ENCODE measurements around the gene CCND3. TPM values are rescaled to one million over a fixed set of nuclear protein-coding genes. Genes with fewer than 3 reads are reported as not detected.

The CCND3 gene
- total RNA-seq, 4 donors from 2014 or later: 103 to 212 (median 145) TPM

DNA sequence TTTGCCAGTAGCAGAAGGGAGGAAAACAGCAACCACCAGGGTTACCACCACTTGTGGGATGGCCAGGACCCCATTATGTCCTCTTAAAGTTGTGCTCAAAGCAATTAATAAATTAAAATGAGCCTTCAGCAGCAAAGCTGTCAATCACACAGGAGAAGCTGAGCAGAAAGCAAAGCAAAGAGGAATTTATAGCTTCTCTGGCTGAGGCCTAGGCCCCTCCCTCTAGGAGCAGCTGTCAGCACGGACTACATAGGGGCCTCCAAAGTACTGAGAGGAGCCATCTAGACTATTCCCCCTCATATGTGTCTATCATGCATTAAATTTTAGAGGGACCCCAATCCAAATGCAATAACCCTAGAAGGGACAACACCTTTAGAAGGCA lies 6.4 kb downstream of the CCND3 start:
- H3K36me3 ChIP-seq: peaks cover 0 to 69% of the 10 kb centered on the region in 2 donors
- ATAC-seq: no peak
- no peak for TF ChIP-seq POLR2AphosphoS5 (IDR thresholded peaks at IDR 0.05)
- TF ChIP-seq POLR2A (IDR thresholded peaks at IDR 0.05): no peak
- TF ChIP-seq CTCF (IDR thresholded peaks at IDR 0.05): no peak
- no peak for TF ChIP-seq EP300 (IDR thresholded peaks at IDR 0.05)
- 17 to 40% methylated on average over 1 of the region's 1 CpG for WGBS, 2 donors (ENCODE audit: low coverage in 1 of 2)
- no peak overlapping the region for H3K27ac ChIP-seq
- no peaks in the 10 kb centered on the region for H3K9me3 ChIP-seq
- peaks cover 1 to 45% (median 25%) of the 10 kb centered on the region in 3 donors for H3K4me1 ChIP-seq
- no peak overlapping the region for H3K4me3 ChIP-seq
- no peaks in the 10 kb centered on the region for H3K27me3 ChIP-seq

DNA sequence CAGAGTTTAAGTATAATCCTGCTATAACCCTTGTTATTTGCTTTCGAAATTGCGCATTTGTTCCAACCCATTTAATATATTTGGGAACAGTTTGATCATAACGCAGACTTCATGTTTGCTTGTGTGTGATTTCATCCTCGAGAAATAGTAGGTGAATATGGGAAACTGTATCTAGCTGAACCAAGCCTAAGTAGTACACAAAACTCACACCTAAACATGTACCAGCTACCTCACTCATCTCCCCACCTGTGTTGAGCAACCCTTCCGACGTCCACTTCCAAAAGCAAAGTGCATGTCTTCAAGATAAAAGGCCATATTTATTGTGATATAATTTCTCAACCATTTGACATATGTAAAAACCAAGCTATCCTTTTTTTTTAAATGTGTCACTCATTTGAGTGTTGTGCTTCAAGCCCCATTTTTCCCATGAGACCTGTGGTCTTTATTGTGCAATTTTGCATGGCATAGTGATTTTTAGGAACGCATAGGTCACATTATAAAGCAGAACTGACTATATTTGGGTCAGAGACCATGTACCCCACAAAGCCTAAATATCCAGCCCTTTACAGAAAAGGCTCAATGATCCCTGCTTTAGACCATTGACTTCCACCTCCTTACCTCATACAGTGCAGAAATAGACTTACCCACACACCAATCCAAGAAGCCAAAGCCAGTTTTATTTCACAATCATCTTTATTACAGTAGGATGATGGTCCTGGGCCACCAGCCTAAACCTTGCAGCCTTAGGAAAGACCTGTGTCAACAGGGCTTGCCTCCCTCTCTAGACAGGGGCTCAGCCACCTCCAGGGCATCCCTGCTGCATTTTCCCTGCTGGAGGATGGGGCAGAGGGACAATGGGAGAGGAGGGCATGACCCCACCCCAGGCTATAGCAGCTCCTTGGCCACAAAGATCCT lies 7.1 kb downstream of the CCND3 start:
- no peaks in the 10 kb centered on the region for H3K27me3 ChIP-seq
- no peak for ATAC-seq
- peaks cover 0 to 75% of the 10 kb centered on the region in 2 donors for H3K36me3 ChIP-seq
- 74 to 86% methylated on average over 4 to 7 of the region's 7 CpGs for WGBS, 2 donors (ENCODE audit: low coverage in 1 of 2)
- no peak for TF ChIP-seq POLR2AphosphoS5 (IDR thresholded peaks at IDR 0.05)
- no peak for TF ChIP-seq POLR2A (IDR thresholded peaks at IDR 0.05)
- no peak for TF ChIP-seq CTCF (IDR thresholded peaks at IDR 0.05)
- TF ChIP-seq EP300 (IDR thresholded peaks at IDR 0.05): no peak
- H3K4me3 ChIP-seq: no peak overlapping the region
- no peak overlapping the region for H3K27ac ChIP-seq
- H3K9me3 ChIP-seq: no peaks in the 10 kb centered on the region
- peaks cover 0 to 39% (median 18%) of the 10 kb centered on the region in 3 donors for H3K4me1 ChIP-seq

- Histone ChIP-seq H3K27ac (no peak overlapping the region), H3K4me1 (peaks cover 0 to 17% (median 0%) of the 10 kb centered on the region in 3 donors), H3K27me3 (no peaks in the 10 kb centered on the region), H3K36me3 (peaks cover 0 to 97% of the 10 kb centered on the region in 2 donors), H3K4me3 (no peak overlapping the region), H3K9me3 (no peaks in the 10 kb centered on the region)
- WGBS, 2 donors (ENCODE audit: low coverage in 1 of 2): 83% methylated on average over 2 of the region's 15 CpGs; no CpG with 5 or more reads in 1 of the 2 donors
- TF ChIP-seq EP300 (IDR thresholded peaks at IDR 0.05): no peak
- no peak for ATAC-seq
Observed at GRCh38 chr6:41932378-41932777, 9.2 kb downstream of the CCND3 start.

- 52 to 61% methylated on average over 2 of the region's 2 CpGs for WGBS, 2 donors (ENCODE audit: low coverage in 1 of 2)
- Histone ChIP-seq H3K4me3 (no peak overlapping the region), H3K36me3 (peaks cover 0 to 98% of the 10 kb centered on the region in 2 donors), H3K27me3 (no peaks in the 10 kb centered on the region), H3K9me3 (no peaks in the 10 kb centered on the region), H3K4me1 (peaks cover 0 to 15% (median 0%) of the 10 kb centered on the region in 3 donors), H3K27ac (no peak overlapping the region)
- TF ChIP-seq EP300 (IDR thresholded peaks at IDR 0.05): no peak
- no peak for TF ChIP-seq CTCF (IDR thresholded peaks at IDR 0.05)
- TF ChIP-seq POLR2A (IDR thresholded peaks at IDR 0.05): no peak
- no peak for TF ChIP-seq POLR2AphosphoS5 (IDR thresholded peaks at IDR 0.05)
- no peak for ATAC-seq
Observed at GRCh38 chr6:41931792-41932191, 9.8 kb downstream of the CCND3 start.

- H3K27me3 ChIP-seq: no peaks in the 10 kb centered on the region
- no peaks in the 10 kb centered on the region for H3K9me3 ChIP-seq
- ATAC-seq: no peak
- no peak for TF ChIP-seq POLR2A (IDR thresholded peaks at IDR 0.05)
- no peak for TF ChIP-seq POLR2AphosphoS5 (IDR thresholded peaks at IDR 0.05)
- no peak for TF ChIP-seq EP300 (IDR thresholded peaks at IDR 0.05)
- TF ChIP-seq CTCF (IDR thresholded peaks at IDR 0.05): no peak
- 83 to 100% methylated on average over 2 to 3 of the region's 6 CpGs for WGBS, 2 donors (ENCODE audit: low coverage in 1 of 2)
- no peak overlapping the region for H3K27ac ChIP-seq
- peaks cover 0 to 83% of the 10 kb centered on the region in 2 donors for H3K36me3 ChIP-seq
- H3K4me1 ChIP-seq: peaks cover 0 to 2% (median 0%) of the 10 kb centered on the region in 3 donors
- H3K4me3 ChIP-seq: no peak overlapping the region
Observed at GRCh38 chr6:41929924-41930323, 11.7 kb downstream of the CCND3 start.

All from gastroesophageal sphincter (tissue), 4 donors.